GM12878 (cell line): ENCODE results near the gene USP47. TPM values are rescaled to one million over a fixed set of nuclear protein-coding genes. Genes with fewer than 3 reads are reported as not detected.

Experiments used
- ATAC-seq: fragments of 200-7000 bp; cut with Tn5 transposase; 3 replicates; pipeline ENCODE4 v1.9.1; 2020; ENCODE audit warnings: mild to moderate bottlenecking, moderate library complexity
- BruUV-seq: library from RNA; stranded (reverse); fragments of 400-500 nt; replicated peaks from 2 replicates; lab custom pipeline; 2021; lab: Mats Ljungman, UMichigan
- CTCF ChIA-PET: fragments of 300-600 bp; sonication (Branson Sonifier 250); formaldehyde crosslinking; extraction: SDS; loops from one replicate; lab custom pipeline; 2021; ENCODE audit warnings: inconsistent platforms; lab: Yijun Ruan, JAX
- POLR2A ChIA-PET: fragments of 350-600 bp; formaldehyde crosslinking; extraction: SDS; loops from one replicate; lab custom pipeline; 2021; ENCODE audit warnings: inconsistent platforms; lab: Charles Lee
- RAD21 ChIA-PET: fragments of 300-600 bp; sonication (Branson Sonifier 250); formaldehyde crosslinking; loops from one replicate; lab custom pipeline; 2023; ENCODE audit warnings: antibody characterized with exemption; ENCODE audit not compliant: unreplicated experiment; lab: Charles Lee
- SMC1A ChIA-PET: fragments of 300-600 bp; sonication (Branson Sonifier 250); formaldehyde crosslinking; loops from one replicate; lab custom pipeline; 2023; ENCODE audit not compliant: unreplicated experiment, uncharacterized antibody; lab: Charles Lee
- DNase-seq: peaks from one replicate; pipeline ENCODE4 v3.0.0-alpha.2; 2011; ENCODE audit warnings: low read depth, low spot score
- FAIRE-seq: peaks from 3 replicates; lab custom pipeline; 2011; peaks lifted over from hg19 to GRCh38; lab: Jason Lieb, UNC
- H2AFZ ChIP-seq: 2 replicates; pipeline ENCODE4 v1.6.0; 2011; ENCODE audit warnings: low read depth, low read length, control low read depth; ENCODE audit not compliant: control insufficient read depth
- H3K27ac ChIP-seq: 2 replicates; pipeline ENCODE4 v1.5.1; 2011; ENCODE audit warnings: control low read depth; ENCODE audit not compliant: control insufficient read depth, insufficient read depth
- H3K27me3 ChIP-seq, 2 experiments: replicated peaks in 1 of 2; 2 replicates each; pipeline versions ENCODE4 v1.6.0 to v1.6.1; 2011; ENCODE audit warnings: low read length in 1 of 2; ENCODE audit not compliant: control insufficient read depth in 2 of 2, insufficient read depth in 2 of 2
- H3K36me3 ChIP-seq, 2 experiments: 2 replicates each; pipeline ENCODE4 v1.5.1; 2011; ENCODE audit warnings: low read length in 1 of 2; ENCODE audit not compliant: control insufficient read depth in 2 of 2, insufficient read depth in 2 of 2
- H3K4me1 ChIP-seq: 2 replicates; pipeline ENCODE4 v1.6.1; 2011; ENCODE audit warnings: mild to moderate bottlenecking, low read length, moderate library complexity, mixed read lengths; ENCODE audit not compliant: control insufficient read depth, insufficient read depth
- H3K4me2 ChIP-seq: 2 replicates; pipeline ENCODE4 v1.6.0; 2011; ENCODE audit warnings: control low read depth; ENCODE audit not compliant: control insufficient read depth, insufficient read depth
- H3K4me3 ChIP-seq: fragments of 200-600 bp; sonication (generic); 2 replicates; pipeline ENCODE4 v1.5.1; 2016
- H3K79me2 ChIP-seq: 2 replicates; pipeline ENCODE4 v1.6.0; 2011; ENCODE audit warnings: low read length; ENCODE audit not compliant: control insufficient read depth, insufficient read depth
- H3K9ac ChIP-seq: 2 replicates; pipeline ENCODE4 v1.8.0; 2011; ENCODE audit warnings: low read length, control low read depth, mixed read lengths; ENCODE audit not compliant: control insufficient read depth, insufficient read depth
- H3K9me3 ChIP-seq: replicated peaks from 3 replicates; pipeline ENCODE4 v1.5.1; 2011; ENCODE audit warnings: mild to moderate bottlenecking, low read length; ENCODE audit not compliant: control insufficient read depth, insufficient read depth
- H4K20me1 ChIP-seq: 2 replicates; pipeline ENCODE4 v1.6.0; 2011; ENCODE audit not compliant: control insufficient read depth, insufficient read depth
- BCL3 ChIP-seq: IDR thresholded peaks from 2 replicates; pipeline ENCODE4 v1.6.1; 2011; ENCODE audit warnings: borderline replicate concordance, low read depth, mild to moderate bottlenecking, moderate library complexity, low read length; ENCODE audit not compliant: insufficient read depth, poor library complexity, severe bottlenecking
- CEBPB ChIP-seq, 2 experiments: fragments of 150-350 bp in 1 of 2; IDR thresholded peaks; 2 replicates each; pipeline ENCODE4 v1.6.1; 2012 to 2014; ENCODE audit warnings: low read depth in 2 of 2, low read length in 2 of 2, borderline replicate concordance in 1 of 2, inconsistent platforms in 1 of 2
- WGBS: methylation state at CpG from one replicate; pipeline ENCODE4 v1.1.6; 2016; ENCODE audit warnings: low lambda C conversion rate; ENCODE audit not compliant: insufficient replicate concordance, insufficient coverage; ENCODE audit errors: missing lambda C conversion rate; 5-methylcytosine and 5-hydroxymethylcytosine counted together
- in situ Hi-C: fragments of 300-500 bp; cut with MboI; formaldehyde crosslinking; loops from 9 replicates; pipeline ENCODE4 v1.14.3; 2018; ENCODE audit warnings: mixed read lengths
- intact Hi-C: fragments of 100-400 bp; cut with micrococcal nuclease; formaldehyde crosslinking; loops from one replicate; pipeline ENCODE4 v1.14.2; 2022; ENCODE audit not compliant: unreplicated experiment
- polyA plus RNA-seq, 11 experiments: library from polyadenylated mRNA; depleted of rRNA in 4 of 11; unstranded in 6 of 11; stranded (reverse) in 5 of 11; fragments of >200 nt; fragmentation: Nextera tagmentation in 4 of 11; fragmentation: Illumina TruSeq in 1 of 11; extraction: Ambion mirVana in 4 of 11; extraction: Trizol in 1 of 11; gene quantifications; 1 replicate in 1 of 11; 2 replicates in 10 of 11; pipeline versions ENCODE4 v1.2.1 to v1.2.3, GENCODE V29; 2011 to 2016; ENCODE audit warnings: inconsistent platforms in 2 of 11, missing spikeins in 2 of 11, low read depth in 1 of 11
- total RNA-seq, 4 experiments: library from RNA; depleted of rRNA in 3 of 4; stranded (reverse); fragments of >200 nt in 3 of 4; fragmentation: Illumina TruSeq in 1 of 4; extraction: Trizol in 1 of 4; gene quantifications; 2 replicates each; pipeline versions ENCODE4 v1.2.1 to v1.2.3, GENCODE V29; 2013 to 2021

The USP47 gene
- total and polyA plus RNA-seq, 10 of the 15 experiments (the other 5 are each of a cell fraction or from before 2014, with no cell fraction given): 13.9 to 54.0 (median 31.6) TPM

GRCh38 chr11:11966354-11966741, 124.6 kb downstream of the USP47 start:
- Histone ChIP-seq H3K4me1 (no peaks in the 10 kb centered on the region), H4K20me1 (no peaks in the 10 kb centered on the region), H3K9ac (no peak overlapping the region), H3K27ac (no peak overlapping the region), H3K36me3 (no peaks in the 10 kb centered on the region), H3K27me3 (no peaks in the 10 kb centered on the region; a peak in 3 of 4 replicates), H3K79me2 (no peaks in the 10 kb centered on the region), H3K9me3 (no peaks in the 10 kb centered on the region), H3K4me2 (no peak overlapping the region), H3K4me3 (no peak overlapping the region), H2AFZ (no peak overlapping the region)
- POLR2A ChIA-PET: interaction anchor here (0.5 to 1.0 kb wide), 2 partner anchors 12 to 13 kb away, joined by 3 to 4 read pairs; no protein-coding TSS in a partner anchor
- BruUV-seq: no TSS peak
- RAD21 ChIA-PET: no interaction called here
- SMC1A ChIA-PET: interaction anchor here (1.1 kb wide), 1 partner anchor 168 kb away, joined by 4 read pairs; no protein-coding TSS in a partner anchor
- intact Hi-C loops: loop anchor here (2.0 kb wide), 1 partner anchor 168 kb away; no protein-coding TSS in a partner anchor
- CTCF ChIA-PET: interaction anchor here (0.6 to 2.1 kb wide), 9 partner anchors 8 to 316 kb away, joined by 3 to 12 read pairs (median 5); no protein-coding TSS in a partner anchor
- WGBS: 46% methylated on average over 7 of the region's 7 CpGs
- TF ChIP-seq BCL3: no peak
- TF ChIP-seq CEBPB (IDR thresholded peaks at IDR 0.05; ENCODE audit: borderline replicate concordance in 1 of 2, low read depth in 2 of 2, low read length in 2 of 2): no peak
- no peak for FAIRE-seq
- in situ Hi-C loops: no loop called here
- no peak for ATAC-seq
- no peak for DNase-seq
